ENCODE results near the gene RAPGEF5. TPM values are rescaled to one million over a fixed set of nuclear protein-coding genes. Genes with fewer than 3 reads are reported as not detected.

The RAPGEF5 gene
- total RNA-seq, 1 experiment from 2014 or later = 5.6 TPM

DNA sequence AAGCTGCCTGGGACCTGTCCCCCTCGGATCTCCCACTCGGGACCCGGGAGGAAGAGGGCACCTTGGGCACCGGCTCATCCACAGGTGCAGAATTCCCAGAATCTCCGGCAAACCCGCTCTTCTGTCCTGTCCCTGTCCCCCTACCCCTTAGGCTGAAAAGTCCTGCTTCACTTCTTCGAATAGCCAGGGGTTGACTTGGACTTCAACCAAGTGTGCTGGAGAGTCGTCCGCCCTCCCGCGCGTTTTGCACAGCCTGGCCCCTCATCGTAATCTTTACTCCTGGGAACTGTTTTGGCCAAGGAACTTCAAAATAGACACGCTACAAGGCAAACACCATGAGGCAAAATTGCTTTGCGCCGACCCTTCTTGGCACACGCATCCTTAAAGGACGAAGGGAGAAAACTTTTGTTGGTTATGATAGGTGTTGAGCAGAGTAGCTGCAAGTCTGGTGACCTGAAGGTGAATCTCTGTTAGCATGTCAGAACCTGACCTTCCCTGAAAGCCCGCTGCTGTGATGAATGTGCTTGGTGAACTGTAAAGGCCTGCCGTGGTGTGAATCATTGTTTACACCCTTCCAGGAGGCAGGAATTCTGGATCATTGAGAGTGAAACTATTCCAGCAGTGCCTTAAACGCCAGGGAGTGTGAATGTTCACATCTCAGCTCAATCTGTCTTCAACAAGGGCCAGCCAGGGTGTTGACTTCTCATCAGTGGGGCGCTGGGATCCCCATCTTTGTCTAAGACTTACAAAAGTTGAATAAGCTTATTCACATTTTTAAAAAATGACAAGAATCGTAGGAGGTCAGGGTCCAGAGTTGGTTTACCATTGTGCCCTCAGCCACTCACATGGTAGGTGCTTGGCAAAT, 589 bp upstream of the RAPGEF5 start:
- DNase-seq (peak; percentile 64), ATAC-seq (peak; percentile 53)
- Histone ChIP-seq H3K9ac (ENCODE audit: low read length) (no peak overlapping the region), H3F3A (ENCODE audit: low read length, unreplicated experiment) (no peaks in the 10 kb centered on the region), H2AFZ (ENCODE audit: low read length) (peak overlapping the region; percentile 86), H3K36me3 (ENCODE audit: low read depth, low read length) (no peaks in the 10 kb centered on the region), H3K4me1 (ENCODE audit: insufficient read depth, low read length) (peaks cover 33% of the 10 kb centered on the region), H3K27ac (ENCODE audit: low read length) (peak overlapping the region; percentile 31), H4K20me1 (ENCODE audit: low read length) (no peaks in the 10 kb centered on the region), H3K9me2 (replicated peaks; ENCODE audit: low read length) (no peaks in the 10 kb centered on the region), H3K4me2 (ENCODE audit: low read length) (peak overlapping the region; percentile 92), H3K4me3 (ENCODE audit: low read length) (peak overlapping the region; percentile 64), H3K9me3 (ENCODE audit: low read length) (no peaks in the 10 kb centered on the region), H3K79me2 (ENCODE audit: low read length) (peaks cover 36% of the 10 kb centered on the region), H3K27me3 (ENCODE audit: low read length) (no peaks in the 10 kb centered on the region)
- CTCF ChIA-PET = interaction anchor here (0.6 kb wide), 1 partner anchor 496 kb away, joined by 4 read pairs; no protein-coding TSS in a partner anchor
- TF ChIP-seq EZH2phosphoT487 (IDR thresholded peaks at IDR 0.05; ENCODE audit: borderline replicate concordance, low read length) = no peak
- no peak for TF ChIP-seq EZH2 (IDR thresholded peaks at IDR 0.05; ENCODE audit: low read length, unreplicated experiment)
- TF ChIP-seq, protein P1, sequence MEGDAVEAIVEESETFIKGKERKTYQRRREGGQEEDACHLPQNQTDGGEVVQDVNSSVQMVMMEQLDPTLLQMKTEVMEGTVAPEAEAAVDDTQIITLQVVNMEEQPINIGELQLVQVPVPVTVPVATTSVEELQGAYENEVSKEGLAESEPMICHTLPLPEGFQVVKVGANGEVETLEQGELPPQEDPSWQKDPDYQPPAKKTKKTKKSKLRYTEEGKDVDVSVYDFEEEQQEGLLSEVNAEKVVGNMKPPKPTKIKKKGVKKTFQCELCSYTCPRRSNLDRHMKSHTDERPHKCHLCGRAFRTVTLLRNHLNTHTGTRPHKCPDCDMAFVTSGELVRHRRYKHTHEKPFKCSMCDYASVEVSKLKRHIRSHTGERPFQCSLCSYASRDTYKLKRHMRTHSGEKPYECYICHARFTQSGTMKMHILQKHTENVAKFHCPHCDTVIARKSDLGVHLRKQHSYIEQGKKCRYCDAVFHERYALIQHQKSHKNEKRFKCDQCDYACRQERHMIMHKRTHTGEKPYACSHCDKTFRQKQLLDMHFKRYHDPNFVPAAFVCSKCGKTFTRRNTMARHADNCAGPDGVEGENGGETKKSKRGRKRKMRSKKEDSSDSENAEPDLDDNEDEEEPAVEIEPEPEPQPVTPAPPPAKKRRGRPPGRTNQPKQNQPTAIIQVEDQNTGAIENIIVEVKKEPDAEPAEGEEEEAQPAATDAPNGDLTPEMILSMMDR (conservative IDR thresholded peaks at IDR 0.05; ENCODE audit: low read depth, low read length) = no peak
- TSS peak; percentile 30 for BruUV-seq (replicated peaks)
- POLR2A ChIA-PET (ENCODE audit: unreplicated experiment) = interaction anchor here (0.5 to 0.6 kb wide), 2 partner anchors 177 to 516 kb away, joined by 3 read pairs; no protein-coding TSS in a partner anchor
- intact Hi-C loops (cut with micrococcal nuclease) = loop anchor here (2.0 kb wide), 2 partner anchors 43 to 85 kb away; no protein-coding TSS in a partner anchor

DNA sequence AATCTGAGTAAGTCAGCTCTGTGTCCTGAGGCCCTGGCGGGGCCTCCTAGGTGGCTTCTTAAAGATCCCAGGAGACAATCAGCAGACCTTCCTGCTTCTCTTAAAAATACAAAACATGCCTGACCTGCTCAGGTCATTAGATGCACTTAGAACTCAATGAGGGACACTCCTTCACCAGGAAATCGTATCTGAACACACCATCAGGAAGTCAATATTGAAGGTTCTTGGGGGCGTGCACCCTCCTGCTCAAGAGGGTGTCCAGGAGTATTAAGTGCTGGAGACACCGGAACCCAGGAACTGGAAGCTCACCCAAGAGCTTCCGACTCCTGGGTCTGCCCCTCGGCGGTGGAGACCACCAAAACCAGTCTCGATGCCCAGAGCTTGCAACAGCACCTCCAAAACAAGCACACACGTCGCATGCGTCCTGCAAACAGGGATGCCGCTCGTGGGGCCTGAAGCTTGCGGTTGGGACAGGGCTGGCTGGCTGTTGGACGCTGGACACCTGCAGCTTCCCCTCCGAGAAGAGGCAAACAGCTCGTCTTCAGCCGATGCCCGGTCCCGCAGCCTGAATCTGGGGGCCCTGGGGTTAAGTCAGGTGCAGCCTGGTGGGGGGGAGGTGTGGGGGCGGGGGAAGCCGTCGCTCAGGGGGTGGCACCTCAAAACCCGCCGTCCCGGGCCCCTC, 803 bp downstream of the RAPGEF5 start:
- H3K36me3 ChIP-seq (ENCODE audit: low read depth, low read length) = no peaks in the 10 kb centered on the region
- peak overlapping the region; percentile 24; the same call in 1 of the 2 replicates for H3K9ac ChIP-seq (ENCODE audit: low read length)
- H3K9me3 ChIP-seq (ENCODE audit: low read length) = no peaks in the 10 kb centered on the region
- H4K20me1 ChIP-seq (ENCODE audit: low read length) = peaks cover 5% of the 10 kb centered on the region; the same call in 1 of the 2 replicates
- DNase-seq = peak; percentile 26
- H3K9me2 ChIP-seq (replicated peaks; ENCODE audit: low read length) = no peaks in the 10 kb centered on the region
- ChIA-PET CTCF (interaction anchor here (0.6 to 0.7 kb wide), 2 partner anchors 17 to 90 kb away, joined by 3 to 8 read pairs; no protein-coding TSS in a partner anchor), POLR2A (ENCODE audit: unreplicated experiment) (interaction anchor here (0.8 kb wide), 1 partner anchor 21 kb away, joined by 3 read pairs; no protein-coding TSS in a partner anchor)
- no peak overlapping the region for H3K27ac ChIP-seq (ENCODE audit: low read length)
- ATAC-seq = peak; percentile 30
- peaks cover 45% of the 10 kb centered on the region for H3K79me2 ChIP-seq (ENCODE audit: low read length)
- no peak for TF ChIP-seq EZH2 (IDR thresholded peaks at IDR 0.05; ENCODE audit: low read length, unreplicated experiment)
- TF ChIP-seq EZH2phosphoT487 (IDR thresholded peaks at IDR 0.05; ENCODE audit: borderline replicate concordance, low read length) = no peak
- TF ChIP-seq, protein P1 (conservative IDR thresholded peaks at IDR 0.05; ENCODE audit: low read depth, low read length) = no peak
- peak overlapping the region; percentile 74 for H3K4me3 ChIP-seq (ENCODE audit: low read length)
- peak overlapping the region; percentile 96 for H3K4me2 ChIP-seq (ENCODE audit: low read length)
- peaks cover 34% of the 10 kb centered on the region for H3K4me1 ChIP-seq (ENCODE audit: insufficient read depth, low read length)
- BruUV-seq (replicated peaks) = no TSS peak
- peak overlapping the region; percentile 71 for H2AFZ ChIP-seq (ENCODE audit: low read length)
- no peaks in the 10 kb centered on the region for H3K27me3 ChIP-seq (ENCODE audit: low read length)
- intact Hi-C loops (cut with micrococcal nuclease) = loop anchor here (2.0 kb wide), 2 partner anchors 45 to 87 kb away; no protein-coding TSS in a partner anchor
- no peaks in the 10 kb centered on the region for H3F3A ChIP-seq (ENCODE audit: low read length, unreplicated experiment)

Data from PC-3 (cell line).